ENCODE results near the gene FAM200C. TPM values are rescaled to one million over a fixed set of nuclear protein-coding genes. Genes with fewer than 3 reads are reported as not detected.

Gene FAM200C
- total RNA-seq, 1 donor from 2014 or later = 3.2 TPM

GRCh38 chr5:160348080-160348479 is 51.8 kb downstream of the FAM200C start:
- H3K27me3 Mint-ChIP-seq (ENCODE audit: unreplicated experiment) = peaks cover 2% of the 10 kb centered on the region
- H3K36me3 Mint-ChIP-seq (ENCODE audit: low read depth, unreplicated experiment) = no peaks in the 10 kb centered on the region
- DNase-seq (ENCODE audit: low spot score) = no peak
- no peak overlapping the region for H3K27ac Mint-ChIP-seq (ENCODE audit: unreplicated experiment)
- H3K4me1 Mint-ChIP-seq (ENCODE audit: unreplicated experiment) = peaks cover 12% of the 10 kb centered on the region
- no peak overlapping the region for H3K4me3 Mint-ChIP-seq (ENCODE audit: unreplicated experiment)
- H3K9me3 Mint-ChIP-seq (ENCODE audit: unreplicated experiment) = no peaks in the 10 kb centered on the region
- no peak for TF ChIP-seq CTCF (IDR thresholded peaks at IDR 0.05; ENCODE audit: unreplicated experiment)

GRCh38 chr5:160347448-160347847 is 52.4 kb downstream of the FAM200C start:
- DNase-seq (ENCODE audit: low spot score) = no peak
- Mint-ChIP-seq H3K4me3 (ENCODE audit: unreplicated experiment) (no peak overlapping the region), H3K9me3 (ENCODE audit: unreplicated experiment) (no peaks in the 10 kb centered on the region), H3K27me3 (ENCODE audit: unreplicated experiment) (peaks cover 2% of the 10 kb centered on the region), H3K36me3 (ENCODE audit: low read depth, unreplicated experiment) (no peaks in the 10 kb centered on the region), H3K4me1 (ENCODE audit: unreplicated experiment) (peaks cover 12% of the 10 kb centered on the region), H3K27ac (ENCODE audit: unreplicated experiment) (no peak overlapping the region)
- TF ChIP-seq CTCF (IDR thresholded peaks at IDR 0.05; ENCODE audit: unreplicated experiment) = no peak

Other genes with a start within 250 kb of the FAM200C start
- 1.2 TPM for gene FABP6, start 170.5 kb downstream of the FAM200C start, total RNA-seq (ENCODE audit: unreplicated experiment)
- gene CCNJL, start 87.5 kb downstream of the FAM200C start, total RNA-seq (ENCODE audit: unreplicated experiment) = 65.0 TPM
- not detected for gene C1QTNF2, start 29.4 kb downstream of the FAM200C start, total RNA-seq (ENCODE audit: unreplicated experiment)
- 53.1 TPM for gene SLU7, start 19.0 kb upstream of the FAM200C start, total RNA-seq (ENCODE audit: unreplicated experiment)
- gene PTTG1, start 21.8 kb upstream of the FAM200C start, total RNA-seq (ENCODE audit: unreplicated experiment) = 25.1 TPM